GM12878 (cell line): ENCODE results near the gene SMURF1. TPM values are rescaled to one million over a fixed set of nuclear protein-coding genes. Genes with fewer than 3 reads are reported as not detected.

Experiments used
- ATAC-seq: fragments of 200-7000 bp; cut with Tn5 transposase; 3 replicates; pipeline ENCODE4 v1.9.1; 2020; ENCODE audit warnings: mild to moderate bottlenecking, moderate library complexity
- BruUV-seq: library from RNA; stranded (reverse); fragments of 400-500 nt; replicated peaks from 2 replicates; lab custom pipeline; 2021; lab: Mats Ljungman, UMichigan
- CTCF ChIA-PET: fragments of 300-600 bp; sonication (Branson Sonifier 250); formaldehyde crosslinking; extraction: SDS; loops from one replicate; lab custom pipeline; 2021; ENCODE audit warnings: inconsistent platforms; lab: Yijun Ruan, JAX
- POLR2A ChIA-PET: fragments of 350-600 bp; formaldehyde crosslinking; extraction: SDS; loops from one replicate; lab custom pipeline; 2021; ENCODE audit warnings: inconsistent platforms; lab: Charles Lee
- RAD21 ChIA-PET: fragments of 300-600 bp; sonication (Branson Sonifier 250); formaldehyde crosslinking; loops from one replicate; lab custom pipeline; 2023; ENCODE audit warnings: antibody characterized with exemption; ENCODE audit not compliant: unreplicated experiment; lab: Charles Lee
- SMC1A ChIA-PET: fragments of 300-600 bp; sonication (Branson Sonifier 250); formaldehyde crosslinking; loops from one replicate; lab custom pipeline; 2023; ENCODE audit not compliant: unreplicated experiment, uncharacterized antibody; lab: Charles Lee
- DNase-seq: peaks from one replicate; pipeline ENCODE4 v3.0.0-alpha.2; 2011; ENCODE audit warnings: low read depth, low spot score
- FAIRE-seq: peaks from 3 replicates; lab custom pipeline; 2011; peaks lifted over from hg19 to GRCh38; lab: Jason Lieb, UNC
- H2AFZ ChIP-seq: 2 replicates; pipeline ENCODE4 v1.6.0; 2011; ENCODE audit warnings: low read depth, low read length, control low read depth; ENCODE audit not compliant: control insufficient read depth
- H3K27ac ChIP-seq: 2 replicates; pipeline ENCODE4 v1.5.1; 2011; ENCODE audit warnings: control low read depth; ENCODE audit not compliant: control insufficient read depth, insufficient read depth
- H3K27me3 ChIP-seq, 2 experiments: replicated peaks in 1 of 2; 2 replicates each; pipeline versions ENCODE4 v1.6.0 to v1.6.1; 2011; ENCODE audit warnings: low read length in 1 of 2; ENCODE audit not compliant: control insufficient read depth in 2 of 2, insufficient read depth in 2 of 2
- H3K36me3 ChIP-seq, 2 experiments: 2 replicates each; pipeline ENCODE4 v1.5.1; 2011; ENCODE audit warnings: low read length in 1 of 2; ENCODE audit not compliant: control insufficient read depth in 2 of 2, insufficient read depth in 2 of 2
- H3K4me1 ChIP-seq: 2 replicates; pipeline ENCODE4 v1.6.1; 2011; ENCODE audit warnings: mild to moderate bottlenecking, low read length, moderate library complexity, mixed read lengths; ENCODE audit not compliant: control insufficient read depth, insufficient read depth
- H3K4me2 ChIP-seq: 2 replicates; pipeline ENCODE4 v1.6.0; 2011; ENCODE audit warnings: control low read depth; ENCODE audit not compliant: control insufficient read depth, insufficient read depth
- H3K4me3 ChIP-seq: fragments of 200-600 bp; sonication (generic); 2 replicates; pipeline ENCODE4 v1.5.1; 2016
- H3K79me2 ChIP-seq: 2 replicates; pipeline ENCODE4 v1.6.0; 2011; ENCODE audit warnings: low read length; ENCODE audit not compliant: control insufficient read depth, insufficient read depth
- H3K9ac ChIP-seq: 2 replicates; pipeline ENCODE4 v1.8.0; 2011; ENCODE audit warnings: low read length, control low read depth, mixed read lengths; ENCODE audit not compliant: control insufficient read depth, insufficient read depth
- H3K9me3 ChIP-seq: replicated peaks from 3 replicates; pipeline ENCODE4 v1.5.1; 2011; ENCODE audit warnings: mild to moderate bottlenecking, low read length; ENCODE audit not compliant: control insufficient read depth, insufficient read depth
- H4K20me1 ChIP-seq: 2 replicates; pipeline ENCODE4 v1.6.0; 2011; ENCODE audit not compliant: control insufficient read depth, insufficient read depth
- CBFB ChIP-seq: IDR thresholded peaks from 2 replicates; pipeline ENCODE4 v1.6.1; 2016; ENCODE audit warnings: antibody characterized with exemption, low read depth
- CBX3 ChIP-seq: fragments of 200-600 bp; sonication (generic); IDR thresholded peaks from 2 replicates; pipeline ENCODE4 v1.6.1; 2016; ENCODE audit warnings: low read depth, borderline replicate concordance
- EED ChIP-seq: sonication (generic); IDR thresholded peaks from 2 replicates; pipeline ENCODE4 v1.6.1; 2016; ENCODE audit warnings: antibody characterized with exemption, low read depth
- FOXM1 ChIP-seq: IDR thresholded peaks from 2 replicates; pipeline ENCODE4 v1.6.1; 2012; ENCODE audit warnings: low read depth, mild to moderate bottlenecking, inconsistent platforms, low read length, moderate library complexity
- NR2C1 ChIP-seq: fragments of 450-650 bp; IDR thresholded peaks from 2 replicates; pipeline ENCODE4 v1.6.1; 2017; ENCODE audit warnings: antibody characterized with exemption, mild to moderate bottlenecking, moderate library complexity
- PAX5 ChIP-seq: IDR thresholded peaks from 2 replicates; pipeline ENCODE4 v1.6.1; 2011; ENCODE audit warnings: low read depth, low read length, borderline replicate concordance
- PAX8 ChIP-seq: fragments of 450-650 bp; IDR thresholded peaks from 2 replicates; pipeline ENCODE4 v1.6.1; 2017; ENCODE audit warnings: mild to moderate bottlenecking, moderate library complexity
- POLR2A ChIP-seq: IDR thresholded peaks from 2 replicates; pipeline ENCODE4 v1.6.1; 2011; ENCODE audit warnings: low read depth, mild to moderate bottlenecking, low read length
- SMAD5 ChIP-seq: IDR thresholded peaks from 2 replicates; pipeline ENCODE4 v1.6.1; 2016; ENCODE audit warnings: antibody characterized with exemption, low read depth
- SMC3 ChIP-seq: IDR thresholded peaks from 2 replicates; pipeline ENCODE4 v1.6.1; 2011; ENCODE audit warnings: low read length, improper control_type of control experiment, borderline replicate concordance
- STAT1 ChIP-seq: fragments of 450-650 bp; conservative IDR thresholded peaks from 2 replicates; pipeline ENCODE4 v1.6.1; 2014; ENCODE audit warnings: antibody characterized with exemption, mild to moderate bottlenecking
- STAT3 ChIP-seq: IDR thresholded peaks from 2 replicates; pipeline ENCODE4 v1.6.1; 2011; ENCODE audit warnings: low read depth, low read length, improper control_type of control experiment
- ZBED1 ChIP-seq: IDR thresholded peaks from 2 replicates; pipeline ENCODE4 v1.6.1; 2016; ENCODE audit warnings: borderline replicate concordance
- ZNF274 ChIP-seq: IDR thresholded peaks from one replicate; pipeline ENCODE4 v1.8.0; 2011; ENCODE audit not compliant: insufficient read length, insufficient read depth
- WGBS: methylation state at CpG from one replicate; pipeline ENCODE4 v1.1.6; 2016; ENCODE audit warnings: low lambda C conversion rate; ENCODE audit not compliant: insufficient replicate concordance, insufficient coverage; ENCODE audit errors: missing lambda C conversion rate; 5-methylcytosine and 5-hydroxymethylcytosine counted together
- in situ Hi-C: fragments of 300-500 bp; cut with MboI; formaldehyde crosslinking; loops from 9 replicates; pipeline ENCODE4 v1.14.3; 2018; ENCODE audit warnings: mixed read lengths
- intact Hi-C: fragments of 100-400 bp; cut with micrococcal nuclease; formaldehyde crosslinking; loops from one replicate; pipeline ENCODE4 v1.14.2; 2022; ENCODE audit not compliant: unreplicated experiment
- polyA plus RNA-seq, 11 experiments: library from polyadenylated mRNA; depleted of rRNA in 4 of 11; unstranded in 6 of 11; stranded (reverse) in 5 of 11; fragments of >200 nt; fragmentation: Nextera tagmentation in 4 of 11; fragmentation: Illumina TruSeq in 1 of 11; extraction: Ambion mirVana in 4 of 11; extraction: Trizol in 1 of 11; gene quantifications; 1 replicate in 1 of 11; 2 replicates in 10 of 11; pipeline versions ENCODE4 v1.2.1 to v1.2.3, GENCODE V29; 2011 to 2016; ENCODE audit warnings: inconsistent platforms in 2 of 11, missing spikeins in 2 of 11, low read depth in 1 of 11
- total RNA-seq, 4 experiments: library from RNA; depleted of rRNA in 3 of 4; stranded (reverse); fragments of >200 nt in 3 of 4; fragmentation: Illumina TruSeq in 1 of 4; extraction: Trizol in 1 of 4; gene quantifications; 2 replicates each; pipeline versions ENCODE4 v1.2.1 to v1.2.3, GENCODE V29; 2013 to 2021
- TF ChIP-seq, protein P1 (sequence below): IDR thresholded peaks from 2 replicates; pipeline ENCODE4 v1.6.1; 2012; ENCODE audit warnings: low read depth, low read length, improper control_type of control experiment
- TF ChIP-seq, protein P2 (sequence below): fragments of 450-650 bp; IDR thresholded peaks from 2 replicates; pipeline ENCODE4 v1.6.1; 2017; ENCODE audit warnings: low read depth, mild to moderate bottlenecking, moderate library complexity

Gene SMURF1
- total and polyA plus RNA-seq, 10 of the 15 experiments (the other 5 are each of a cell fraction or from before 2014, with no cell fraction given): 0.76 to 14.0 (median 7.9) TPM

DNA sequence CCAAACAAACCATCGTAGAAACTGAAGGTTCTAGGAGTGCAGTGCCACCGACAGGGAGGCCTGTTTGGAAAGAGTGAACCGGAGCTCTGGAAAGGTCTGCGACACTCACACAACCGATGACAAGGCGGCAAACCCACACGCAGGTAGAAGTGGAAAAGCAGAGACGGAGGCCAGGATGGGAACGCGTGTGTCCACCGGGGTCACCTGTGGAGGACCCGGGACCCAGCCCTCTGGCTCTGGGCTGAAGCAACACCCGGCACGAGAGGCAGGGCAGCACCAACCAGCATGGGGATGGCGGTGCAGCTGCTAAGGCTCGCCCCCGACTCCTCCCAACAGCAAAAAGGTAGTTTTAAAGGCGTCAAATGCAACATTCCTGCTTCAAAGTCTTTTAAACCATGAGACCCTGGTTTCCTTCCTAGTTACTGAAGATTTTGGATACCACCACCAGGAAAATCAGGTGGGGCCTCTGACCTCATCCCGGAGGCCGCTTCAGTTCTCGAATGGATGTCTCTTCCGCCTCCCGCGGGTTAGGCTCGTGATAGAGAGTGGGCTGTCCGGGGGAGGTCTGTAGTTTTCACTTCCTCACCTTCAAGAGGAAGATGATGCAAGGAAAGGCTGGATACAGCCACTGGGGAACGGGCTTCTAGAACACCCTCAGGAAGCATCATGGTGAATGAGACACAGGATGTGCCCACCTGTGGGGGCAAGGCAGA, 115.5 kb downstream of the SMURF1 start:
- BruUV-seq: no TSS peak
- POLR2A ChIA-PET: no interaction called here

DNA sequence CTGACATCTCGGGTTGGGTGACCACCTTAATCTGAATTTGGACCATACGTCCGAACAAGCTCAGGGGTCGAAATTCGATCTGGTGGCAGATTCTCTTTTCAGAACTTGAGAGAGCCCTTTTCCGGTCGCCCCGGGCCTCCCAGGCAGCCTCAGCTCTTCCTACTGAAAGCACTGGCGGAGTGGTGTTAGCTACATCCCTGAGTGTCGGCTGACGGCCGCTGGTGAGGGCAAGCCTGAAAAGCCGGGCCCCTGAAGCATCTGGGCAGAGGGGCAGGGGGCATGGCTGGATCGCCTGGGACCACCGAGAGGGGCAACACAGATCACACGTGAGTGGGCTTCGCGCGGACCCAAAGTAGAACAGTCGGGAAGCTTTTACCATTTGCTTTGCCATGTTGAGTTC, 116.1 kb downstream of the SMURF1 start:
- ChIA-PET POLR2A (no interaction called here), CTCF (no interaction called here), SMC1A (no interaction called here), RAD21 (no interaction called here)
- no TSS peak for BruUV-seq
- H3K9me3 ChIP-seq: no peaks in the 10 kb centered on the region
- DNase-seq: no peak
- over 99% methylated on average over 20 of the region's 20 CpGs for WGBS
- in situ Hi-C loops: no loop called here
- no peaks in the 10 kb centered on the region for H3K4me1 ChIP-seq
- H3K9ac ChIP-seq: no peak overlapping the region
- no peaks in the 10 kb centered on the region for H4K20me1 ChIP-seq
- H3K27me3 ChIP-seq: no peaks in the 10 kb centered on the region
- FAIRE-seq: no peak
- no peak overlapping the region for H3K27ac ChIP-seq
- intact Hi-C loops: no loop called here
- ATAC-seq: no peak
- no peaks in the 10 kb centered on the region for H3K79me2 ChIP-seq
- H3K4me3 ChIP-seq: no peak overlapping the region
- H3K36me3 ChIP-seq: peaks cover 4 to 19% of the 10 kb centered on the region in 2 experiments
- no peak overlapping the region for H2AFZ ChIP-seq
- no peak overlapping the region for H3K4me2 ChIP-seq
- TF ChIP-seq NR2C1: no peak
- no peak for TF ChIP-seq SMC3
- no peak for TF ChIP-seq PAX5
- TF ChIP-seq EED: no peak
- TF ChIP-seq ZNF274: no peak
- TF ChIP-seq CBX3: no peak
- TF ChIP-seq, protein P1, sequence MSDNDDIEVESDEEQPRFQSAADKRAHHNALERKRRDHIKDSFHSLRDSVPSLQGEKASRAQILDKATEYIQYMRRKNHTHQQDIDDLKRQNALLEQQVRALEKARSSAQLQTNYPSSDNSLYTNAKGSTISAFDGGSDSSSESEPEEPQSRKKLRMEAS: no peak
- no peak for TF ChIP-seq PAX8
- no peak for TF ChIP-seq STAT3

More for the DNA sequence above, 115.5 kb downstream of the SMURF1 start:
- H3K9ac ChIP-seq: no peak overlapping the region
- CTCF ChIA-PET: no interaction called here
- ATAC-seq: no peak
- TF ChIP-seq ZBED1: no peak
- TF ChIP-seq SMAD5: no peak
- TF ChIP-seq, protein P2, sequence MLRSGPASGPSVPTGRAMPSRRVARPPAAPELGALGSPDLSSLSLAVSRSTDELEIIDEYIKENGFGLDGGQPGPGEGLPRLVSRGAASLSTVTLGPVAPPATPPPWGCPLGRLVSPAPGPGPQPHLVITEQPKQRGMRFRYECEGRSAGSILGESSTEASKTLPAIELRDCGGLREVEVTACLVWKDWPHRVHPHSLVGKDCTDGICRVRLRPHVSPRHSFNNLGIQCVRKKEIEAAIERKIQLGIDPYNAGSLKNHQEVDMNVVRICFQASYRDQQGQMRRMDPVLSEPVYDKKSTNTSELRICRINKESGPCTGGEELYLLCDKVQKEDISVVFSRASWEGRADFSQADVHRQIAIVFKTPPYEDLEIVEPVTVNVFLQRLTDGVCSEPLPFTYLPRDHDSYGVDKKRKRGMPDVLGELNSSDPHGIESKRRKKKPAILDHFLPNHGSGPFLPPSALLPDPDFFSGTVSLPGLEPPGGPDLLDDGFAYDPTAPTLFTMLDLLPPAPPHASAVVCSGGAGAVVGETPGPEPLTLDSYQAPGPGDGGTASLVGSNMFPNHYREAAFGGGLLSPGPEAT: no peak
- no peak for TF ChIP-seq FOXM1
- TF ChIP-seq STAT1: no peak
- TF ChIP-seq POLR2A: no peak
- TF ChIP-seq CBFB: no peak
- TF ChIP-seq, all 136 proteins: peak for 0
- SMC1A ChIA-PET: no interaction called here
- Histone ChIP-seq H3K9me3 (no peaks in the 10 kb centered on the region), H3K27me3 (no peaks in the 10 kb centered on the region), H3K4me3 (no peak overlapping the region), H2AFZ (no peak overlapping the region), H3K79me2 (no peaks in the 10 kb centered on the region), H3K4me1 (no peaks in the 10 kb centered on the region), H3K4me2 (no peak overlapping the region), H3K36me3 (peaks cover 4 to 19% of the 10 kb centered on the region in 2 experiments), H3K27ac (no peak overlapping the region), H4K20me1 (no peaks in the 10 kb centered on the region)
- intact Hi-C loops: no loop called here
- DNase-seq: no peak
- WGBS: 92% methylated on average over 26 of the region's 27 CpGs
- in situ Hi-C loops: no loop called here
- RAD21 ChIA-PET: no interaction called here
- FAIRE-seq: no peak
